ENCODE data around the gene ZNF786. TPM values are rescaled to one million over a fixed set of nuclear protein-coding genes. Genes with fewer than 3 reads are reported as not detected.
"Not testable (repeated sequence)": the region's sequence is repeated elsewhere in the genome, so short reads cannot be mapped to it uniquely, and the experiment has no call there.

ZNF786 gene
- total RNA-seq, 1 experiment from 2014 or later: 2.9 TPM

DNA sequence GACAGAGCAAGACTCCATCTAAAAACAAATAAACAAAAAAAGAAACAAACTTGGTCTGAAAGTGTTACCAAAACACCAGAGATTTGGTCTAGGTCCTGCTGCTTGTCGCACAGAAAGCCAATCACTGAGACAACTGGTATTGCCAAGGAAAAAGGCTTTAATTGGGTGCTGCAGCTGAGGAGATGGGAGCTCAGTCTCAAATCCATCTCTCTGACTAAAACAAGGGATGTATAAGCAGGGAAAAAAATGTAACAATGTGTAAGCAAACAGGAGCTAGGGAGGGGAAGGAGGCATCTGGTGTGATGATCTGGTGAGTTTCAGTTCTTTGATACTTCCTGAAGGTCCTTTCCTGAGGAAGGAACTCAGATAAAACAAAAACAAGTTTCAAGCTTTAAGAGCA, 53.8 kb downstream of the ZNF786 start:
- Histone ChIP-seq H3K4me1 (replicated peaks) (no peaks in the 10 kb centered on the region), H3K4me3 (no peak overlapping the region), H3K36me3 (no peaks in the 10 kb centered on the region), H3K27ac (no peak overlapping the region), H3K9me3 (replicated peaks) (peaks cover 6% of the 10 kb centered on the region), H3K27me3 (replicated peaks) (no peaks in the 10 kb centered on the region)
- DNase-seq (ENCODE audit: low read depth in 1 of 2, low spot score in 2 of 2): no peak

- no peaks in the 10 kb centered on the region for H3K9me3 ChIP-seq (replicated peaks)
- no peak for DNase-seq (ENCODE audit: low read depth in 1 of 2, low spot score in 2 of 2)
- peaks cover 11% of the 10 kb centered on the region for H3K4me1 ChIP-seq (replicated peaks)
- H3K27ac ChIP-seq: no peak overlapping the region
- H3K27me3 ChIP-seq (replicated peaks): no peaks in the 10 kb centered on the region
- H3K4me3 ChIP-seq: no peak overlapping the region
- H3K36me3 ChIP-seq: peaks cover 6% of the 10 kb centered on the region
These were observed 59.1 kb downstream of the ZNF786 start for GRCh38 chr7:149031353-149031910.

DNA sequence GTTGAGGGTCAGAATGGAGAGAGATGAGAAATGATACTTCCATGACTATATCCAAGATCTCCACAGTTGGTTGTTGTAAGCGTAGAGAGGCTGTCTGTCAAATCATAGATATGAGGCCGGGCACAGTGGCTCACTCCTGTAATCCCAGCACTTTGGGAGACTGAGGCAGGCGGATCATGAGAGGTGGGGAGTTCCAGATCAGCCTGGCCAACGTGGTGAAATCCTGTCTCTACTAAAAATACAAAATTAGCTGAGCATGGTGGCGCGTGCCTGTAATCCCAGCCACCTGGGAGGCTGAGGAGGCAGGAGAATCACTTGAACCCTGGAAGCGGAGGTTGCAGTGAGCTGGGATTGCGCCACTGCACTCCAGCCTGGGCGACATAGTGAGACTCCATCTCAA, 60.1 kb downstream of the ZNF786 start:
- DNase-seq (ENCODE audit: low read depth in 1 of 2, low spot score in 2 of 2); H3K27me3 ChIP-seq (replicated peaks); H3K36me3 ChIP-seq; H3K9me3 ChIP-seq (replicated peaks); H3K27ac ChIP-seq; H3K4me3 ChIP-seq: not testable (repeated sequence)
- peaks cover 11% of the 10 kb centered on the region for H3K4me1 ChIP-seq (replicated peaks)

DNA sequence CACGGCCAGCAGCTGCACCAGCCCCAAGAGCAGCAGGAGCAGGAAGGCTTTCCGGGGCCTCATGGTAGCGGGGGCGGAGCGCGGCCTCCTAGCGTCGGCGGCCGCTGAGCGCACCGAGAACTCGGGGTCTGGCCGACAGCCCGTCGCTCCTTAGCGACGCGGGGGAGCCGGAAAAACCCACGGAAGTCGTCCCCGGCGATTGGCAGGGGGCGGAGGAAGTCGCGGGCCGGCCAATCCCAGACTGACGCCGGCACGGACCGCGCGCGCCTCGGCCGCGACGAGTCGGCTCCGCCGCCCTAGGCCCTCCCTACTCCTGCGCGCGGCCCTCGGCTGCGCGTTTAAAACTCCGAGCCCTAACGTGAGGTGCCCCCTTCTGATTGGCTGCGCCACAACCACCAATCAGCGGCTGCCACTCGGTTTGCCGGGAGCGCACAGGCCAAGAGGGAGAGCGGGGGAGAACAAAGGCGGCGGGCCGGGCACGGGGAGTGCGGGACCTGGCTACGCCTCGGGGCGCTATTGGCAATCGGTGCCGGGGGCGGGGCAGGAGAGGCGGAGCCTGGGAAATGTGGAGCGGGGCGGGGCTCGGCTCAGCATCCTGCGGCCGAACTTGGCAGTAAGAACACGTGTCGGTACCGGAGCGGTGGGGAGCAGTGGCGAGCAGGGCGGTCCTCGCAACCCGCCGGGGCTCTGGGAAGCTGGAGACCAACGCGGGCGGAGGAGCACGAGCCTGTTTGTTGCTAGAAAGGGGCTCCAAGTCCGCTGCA, 62.0 kb downstream of the ZNF786 start, which contains the start of gene PDIA4:
Gene PDIA4, minus strand, starts transcription at position 160 of the 764 bp plus-strand sequence. Its CDS starts 97 bp downstream, at position 63.
- Histone ChIP-seq H3K4me3 (peak within 1 kb of the TSS; percentile 88), H3K9me3 (replicated peaks) (no peaks in the 10 kb centered on the region), H3K4me1 (replicated peaks) (peaks cover 11% of the 10 kb centered on the region), H3K27me3 (replicated peaks) (no peaks in the 10 kb centered on the region), H3K36me3 (peaks cover 11% of the 10 kb centered on the region), H3K27ac (peak within 1 kb of the TSS; percentile 62)
- DNase-seq (ENCODE audit: low read depth in 1 of 2, low spot score in 2 of 2): peak; percentile 99 to 100

GRCh38 chr7:149027611-149028345, 62.7 kb downstream of the ZNF786 start:
- peak in 1 of 2 experiments; percentile 34 for DNase-seq (ENCODE audit: low read depth in 1 of 2, low spot score in 2 of 2)
- H3K9me3 ChIP-seq (replicated peaks): no peaks in the 10 kb centered on the region
- peaks cover 11% of the 10 kb centered on the region for H3K4me1 ChIP-seq (replicated peaks)

DNA sequence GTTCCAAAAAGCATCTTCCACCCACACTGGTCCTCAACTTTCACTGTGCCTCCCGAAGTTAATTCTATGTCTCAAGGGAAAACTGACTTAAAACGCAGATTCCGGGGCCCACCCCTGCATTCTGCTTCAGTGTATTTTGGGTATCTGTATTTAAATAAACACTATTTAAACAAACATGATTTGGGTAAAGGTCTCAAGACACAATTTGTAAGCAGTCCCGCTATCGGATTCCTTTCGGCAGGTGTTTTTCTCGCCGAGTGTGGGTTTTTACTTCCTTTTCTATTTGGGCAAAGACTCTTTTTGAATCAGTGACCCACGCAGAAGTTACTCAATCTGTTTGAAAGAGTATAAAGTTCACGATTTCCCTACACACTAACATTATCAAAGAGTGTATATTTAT, 63.5 kb downstream of the ZNF786 start:
- H3K4me1 ChIP-seq (replicated peaks): peaks cover 11% of the 10 kb centered on the region
- peak overlapping the region; percentile 88 for H3K4me3 ChIP-seq
- H3K9me3 ChIP-seq (replicated peaks): no peaks in the 10 kb centered on the region
- H3K27ac ChIP-seq: no peak overlapping the region
- peaks cover 11% of the 10 kb centered on the region for H3K36me3 ChIP-seq
- DNase-seq (ENCODE audit: low read depth in 1 of 2, low spot score in 2 of 2): no peak
- no peaks in the 10 kb centered on the region for H3K27me3 ChIP-seq (replicated peaks)

More at GRCh38 chr7:149027611-149028345, 62.7 kb downstream of the ZNF786 start:
- Histone ChIP-seq H3K4me3 (peak overlapping the region; percentile 88), H3K27ac (peak overlapping the region; percentile 62), H3K27me3 (replicated peaks) (no peaks in the 10 kb centered on the region), H3K36me3 (peaks cover 11% of the 10 kb centered on the region)

DNA sequence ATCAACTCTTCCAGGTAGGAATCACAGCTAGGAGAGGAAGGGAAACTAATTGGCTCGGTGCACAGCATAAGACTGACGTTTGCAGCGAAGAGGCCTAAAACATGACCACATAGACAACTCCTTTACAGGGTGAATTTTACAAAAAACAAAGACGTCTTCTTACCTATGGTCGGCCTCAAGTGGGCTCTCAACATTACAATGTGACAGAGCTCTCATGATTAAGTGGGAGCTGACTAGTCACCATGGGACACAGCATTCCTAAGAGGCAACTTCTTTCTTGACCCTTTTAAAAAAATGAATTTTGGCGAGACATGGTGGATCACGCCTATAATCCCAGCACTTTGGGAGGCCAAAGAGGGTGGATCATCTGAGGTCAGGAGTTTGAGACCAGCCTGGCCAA, 66.9 kb downstream of the ZNF786 start:
- H3K36me3 ChIP-seq: peaks cover 36% of the 10 kb centered on the region

GRCh38 chr7:149022756-149023360, 67.7 kb downstream of the ZNF786 start:
- no peaks in the 10 kb centered on the region for H3K27me3 ChIP-seq (replicated peaks)
- DNase-seq (ENCODE audit: low read depth in 1 of 2, low spot score in 2 of 2): no peak
- no peak overlapping the region for H3K4me3 ChIP-seq
- H3K27ac ChIP-seq: no peak overlapping the region
- H3K36me3 ChIP-seq: peaks cover 37% of the 10 kb centered on the region
- peaks cover 9% of the 10 kb centered on the region for H3K4me1 ChIP-seq (replicated peaks)
- no peaks in the 10 kb centered on the region for H3K9me3 ChIP-seq (replicated peaks)

More for the DNA sequence above, 66.9 kb downstream of the ZNF786 start:
- Histone ChIP-seq H3K27me3 (replicated peaks) (no peaks in the 10 kb centered on the region), H3K27ac (no peak overlapping the region), H3K9me3 (replicated peaks) (no peaks in the 10 kb centered on the region), H3K4me3 (no peak overlapping the region), H3K4me1 (replicated peaks) (peaks cover 9% of the 10 kb centered on the region)
- no peak for DNase-seq (ENCODE audit: low read depth in 1 of 2, low spot score in 2 of 2)

DNA sequence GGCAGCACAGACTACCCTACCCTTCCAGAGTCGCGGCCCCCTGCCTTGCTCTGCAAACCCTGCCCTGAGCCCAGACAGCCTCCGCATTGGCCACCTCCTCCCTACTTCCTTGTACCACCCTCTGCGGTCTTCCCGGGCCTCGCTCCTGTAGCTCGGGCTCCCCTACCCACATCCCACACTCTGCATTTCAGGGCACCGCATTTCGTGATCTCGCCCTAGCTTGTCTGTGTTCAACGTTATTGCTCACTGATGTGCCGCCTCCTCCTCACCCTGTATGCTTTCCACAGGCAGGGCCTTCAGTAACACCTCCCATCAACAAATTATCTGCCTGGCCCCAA, 68.8 kb downstream of the ZNF786 start:
- no peak for DNase-seq (ENCODE audit: low read depth in 1 of 2, low spot score in 2 of 2)
- Histone ChIP-seq H3K27me3 (replicated peaks) (no peaks in the 10 kb centered on the region), H3K4me3 (no peak overlapping the region), H3K27ac (no peak overlapping the region), H3K4me1 (replicated peaks) (no peaks in the 10 kb centered on the region), H3K36me3 (peaks cover 37% of the 10 kb centered on the region), H3K9me3 (replicated peaks) (no peaks in the 10 kb centered on the region)

DNA sequence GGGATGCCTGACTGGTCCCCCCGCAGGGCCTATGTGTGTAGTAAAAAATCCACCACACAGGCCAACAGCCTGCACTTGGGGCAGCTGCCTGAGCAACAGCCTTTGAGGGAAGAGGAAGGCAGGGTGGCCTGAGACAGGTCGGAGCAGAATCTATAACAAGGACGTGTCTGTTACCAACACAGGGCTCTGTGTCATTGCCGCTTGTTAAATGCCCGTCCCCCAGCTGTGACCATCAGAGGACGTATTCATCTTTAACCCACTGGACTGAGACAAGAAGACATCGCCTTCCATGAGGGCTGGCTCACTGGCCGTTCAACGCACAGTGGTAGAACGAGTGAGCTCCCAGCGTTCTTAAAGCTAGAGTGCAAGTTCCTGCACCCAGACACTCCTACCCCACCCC, 70.0 kb downstream of the ZNF786 start:
- Histone ChIP-seq H3K9me3 (replicated peaks) (no peaks in the 10 kb centered on the region), H3K27ac (no peak overlapping the region), H3K4me3 (no peak overlapping the region), H3K27me3 (replicated peaks) (no peaks in the 10 kb centered on the region), H3K36me3 (peaks cover 45% of the 10 kb centered on the region), H3K4me1 (replicated peaks) (no peaks in the 10 kb centered on the region)
- no peak for DNase-seq (ENCODE audit: low read depth in 1 of 2, low spot score in 2 of 2)

Other genes starting within 250 kb of the ZNF786 start
- gene EZH2, start 206.4 kb downstream of the ZNF786 start, total RNA-seq (2014; rRNA removed; shearing (Covaris generic)): 42.4 and 52.6 TPM in 2 replicates
- 207 and 271 TPM in 2 replicates for gene PDIA4, start 62.2 kb downstream of the ZNF786 start, total RNA-seq (2014; rRNA removed; shearing (Covaris generic))
- gene ZNF425, start 35.6 kb upstream of the ZNF786 start, total RNA-seq (2014; rRNA removed; shearing (Covaris generic)): 0.41 and 2.5 TPM in 2 replicates
- 5.6 and 12.3 TPM in 2 replicates for gene ZNF398, start 56.7 kb upstream of the ZNF786 start, total RNA-seq (2014; rRNA removed; shearing (Covaris generic))
- 16.9 and 17.4 TPM in 2 replicates for gene ZNF282, start 104.8 kb upstream of the ZNF786 start, total RNA-seq (2014; rRNA removed; shearing (Covaris generic))
- gene ZNF212, start 148.9 kb upstream of the ZNF786 start, total RNA-seq (2014; rRNA removed; shearing (Covaris generic)): 3.7 and 6.3 TPM in 2 replicates
- gene ZNF783, start 171.5 kb upstream of the ZNF786 start, total RNA-seq (2014; rRNA removed; shearing (Covaris generic)): 2.2 and 3.9 TPM in 2 replicates